ENCODE results near the gene INSYN1. TPM values are rescaled to one million over a fixed set of nuclear protein-coding genes. Genes with fewer than 3 reads are reported as not detected.

INSYN1 gene
- total and polyA plus RNA-seq, 2 experiments from 2014 or later, result 0.18 to 14.2 TPM

DNA sequence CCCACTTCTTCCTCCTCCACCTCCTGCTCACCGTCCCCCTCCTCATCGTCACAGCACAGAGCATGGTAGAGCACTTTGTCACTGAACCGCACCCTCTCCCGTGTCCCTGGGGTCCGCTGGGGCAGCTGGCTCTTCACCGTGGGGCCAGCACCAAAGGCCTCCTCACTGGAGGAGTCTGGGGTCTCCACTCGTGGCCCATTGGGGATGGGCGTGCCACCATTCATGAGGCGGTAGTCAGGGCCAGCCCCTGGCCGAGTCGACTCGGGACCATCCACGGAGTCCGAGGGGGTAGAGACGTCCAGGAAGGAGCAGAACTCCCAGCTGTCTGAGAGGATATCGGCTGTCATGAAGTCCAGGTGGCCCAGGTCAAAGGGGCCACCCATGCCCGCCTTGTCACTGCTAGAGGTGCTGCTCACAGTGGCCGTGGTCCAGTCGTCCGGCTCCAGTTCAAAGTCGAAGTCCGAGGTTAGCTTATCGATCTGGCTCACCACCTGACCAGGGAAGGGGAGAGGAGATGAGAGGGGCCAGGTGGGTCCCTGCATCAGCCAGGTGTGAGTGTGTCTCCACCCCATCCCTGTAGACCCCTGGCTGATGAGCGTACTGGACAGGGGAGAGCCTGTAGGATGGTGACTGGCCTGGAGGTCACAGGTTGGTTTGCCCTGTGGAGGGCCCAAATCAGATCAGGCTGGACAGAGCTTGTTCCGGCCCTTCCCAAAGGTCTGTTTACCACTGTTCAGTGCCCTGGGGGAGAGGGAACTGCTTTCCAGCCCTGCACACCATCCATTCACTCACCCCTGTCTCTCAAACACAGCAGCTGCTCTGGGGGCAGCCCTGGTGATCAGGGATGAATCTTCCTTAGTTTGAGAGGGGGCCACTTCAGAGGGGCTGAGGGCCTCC is 12.8 kb downstream of the INSYN1 start:
- Histone ChIP-seq H3K27me3 (ENCODE audit: insufficient read depth) (no peaks in the 10 kb centered on the region), H4K20me1 (replicated peaks; ENCODE audit: insufficient read depth) (no peaks in the 10 kb centered on the region), H3K27ac (ENCODE audit: low read depth) (no peak overlapping the region), H3K36me3 (ENCODE audit: insufficient read depth) (no peaks in the 10 kb centered on the region), H3K9me2 (ENCODE audit: insufficient read depth) (no peaks in the 10 kb centered on the region), H3K4me3 (no peak overlapping the region), H3F3A (replicated peaks; ENCODE audit: low read depth) (no peaks in the 10 kb centered on the region), H3K79me2 (replicated peaks; ENCODE audit: insufficient read depth) (no peaks in the 10 kb centered on the region), H3K4me2 (no peak overlapping the region), H3K4me1 (ENCODE audit: insufficient read depth) (peaks cover 10% of the 10 kb centered on the region), H2AFZ (no peak overlapping the region)
- Mint-ChIP-seq H3K4me3 (no peak overlapping the region), H3K9me3 (no peaks in the 10 kb centered on the region), H3K4me1 (peaks cover 15% of the 10 kb centered on the region), H3K36me3 (ENCODE audit: low read depth) (no peaks in the 10 kb centered on the region), H3K27ac (no peak overlapping the region), H3K27me3 (ENCODE audit: insufficient read depth, low read depth, poor library complexity) (peaks cover 18% of the 10 kb centered on the region)
- ATAC-seq (no peak), DNase-seq (ENCODE audit: low spot score) (no peak)
- no peak for TF ChIP-seq JUNB (IDR thresholded peaks at IDR 0.05; ENCODE audit: unreplicated experiment)
- TF ChIP-seq EZH2 (IDR thresholded peaks at IDR 0.05; ENCODE audit: low read depth, unreplicated experiment), result no peak
- no peak for TF ChIP-seq CREB1 (CRISPR knock-in tag; IDR thresholded peaks at IDR 0.05; ENCODE audit: low read depth)
- no peak for TF ChIP-seq NANOG (IDR thresholded peaks at IDR 0.05; ENCODE audit: borderline replicate concordance)
- TF ChIP-seq, protein P1, sequence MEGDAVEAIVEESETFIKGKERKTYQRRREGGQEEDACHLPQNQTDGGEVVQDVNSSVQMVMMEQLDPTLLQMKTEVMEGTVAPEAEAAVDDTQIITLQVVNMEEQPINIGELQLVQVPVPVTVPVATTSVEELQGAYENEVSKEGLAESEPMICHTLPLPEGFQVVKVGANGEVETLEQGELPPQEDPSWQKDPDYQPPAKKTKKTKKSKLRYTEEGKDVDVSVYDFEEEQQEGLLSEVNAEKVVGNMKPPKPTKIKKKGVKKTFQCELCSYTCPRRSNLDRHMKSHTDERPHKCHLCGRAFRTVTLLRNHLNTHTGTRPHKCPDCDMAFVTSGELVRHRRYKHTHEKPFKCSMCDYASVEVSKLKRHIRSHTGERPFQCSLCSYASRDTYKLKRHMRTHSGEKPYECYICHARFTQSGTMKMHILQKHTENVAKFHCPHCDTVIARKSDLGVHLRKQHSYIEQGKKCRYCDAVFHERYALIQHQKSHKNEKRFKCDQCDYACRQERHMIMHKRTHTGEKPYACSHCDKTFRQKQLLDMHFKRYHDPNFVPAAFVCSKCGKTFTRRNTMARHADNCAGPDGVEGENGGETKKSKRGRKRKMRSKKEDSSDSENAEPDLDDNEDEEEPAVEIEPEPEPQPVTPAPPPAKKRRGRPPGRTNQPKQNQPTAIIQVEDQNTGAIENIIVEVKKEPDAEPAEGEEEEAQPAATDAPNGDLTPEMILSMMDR (conservative IDR thresholded peaks at IDR 0.05; ENCODE audit: low read depth in 2 of 2), result no peak
- TF ChIP-seq STAT1 (IDR thresholded peaks at IDR 0.05; ENCODE audit: unreplicated experiment), result no peak

DNA sequence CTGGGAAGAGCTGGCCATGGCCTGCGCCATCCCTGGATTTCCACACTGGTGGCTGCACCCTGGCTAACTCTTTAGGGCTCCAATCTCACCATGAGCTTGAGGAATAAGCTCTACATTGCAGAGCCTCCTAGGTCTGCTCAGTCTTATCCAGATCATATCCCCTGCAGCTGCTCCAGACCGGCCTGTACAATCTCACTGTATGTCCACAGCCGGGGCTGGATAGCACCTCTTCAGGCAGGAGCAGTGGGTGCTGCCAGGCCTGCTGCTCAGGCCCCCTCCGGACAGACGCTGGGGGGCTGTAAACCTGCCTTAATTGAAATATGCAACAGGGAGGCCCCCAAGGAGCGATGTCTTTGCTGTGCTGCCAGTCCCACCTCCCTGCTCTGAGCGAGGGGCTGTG is 15.6 kb downstream of the INSYN1 start:
- H3K4me3 Mint-ChIP-seq, result no peak overlapping the region
- no peak for ATAC-seq
- no peaks in the 10 kb centered on the region for H3K4me1 ChIP-seq (ENCODE audit: insufficient read depth)
- TF ChIP-seq NANOG (IDR thresholded peaks at IDR 0.05; ENCODE audit: borderline replicate concordance) (no peak), ZNF114 (CRISPR knock-in tag; IDR thresholded peaks at IDR 0.05) (no peak), POLR2AphosphoS5 (IDR thresholded peaks at IDR 0.05; ENCODE audit: low read depth) (no peak), CREB1 (CRISPR knock-in tag; IDR thresholded peaks at IDR 0.05; ENCODE audit: low read depth) (no peak), EZH2phosphoT487 (IDR thresholded peaks at IDR 0.05; ENCODE audit: unreplicated experiment) (no peak)
- TF ChIP-seq, protein P2, sequence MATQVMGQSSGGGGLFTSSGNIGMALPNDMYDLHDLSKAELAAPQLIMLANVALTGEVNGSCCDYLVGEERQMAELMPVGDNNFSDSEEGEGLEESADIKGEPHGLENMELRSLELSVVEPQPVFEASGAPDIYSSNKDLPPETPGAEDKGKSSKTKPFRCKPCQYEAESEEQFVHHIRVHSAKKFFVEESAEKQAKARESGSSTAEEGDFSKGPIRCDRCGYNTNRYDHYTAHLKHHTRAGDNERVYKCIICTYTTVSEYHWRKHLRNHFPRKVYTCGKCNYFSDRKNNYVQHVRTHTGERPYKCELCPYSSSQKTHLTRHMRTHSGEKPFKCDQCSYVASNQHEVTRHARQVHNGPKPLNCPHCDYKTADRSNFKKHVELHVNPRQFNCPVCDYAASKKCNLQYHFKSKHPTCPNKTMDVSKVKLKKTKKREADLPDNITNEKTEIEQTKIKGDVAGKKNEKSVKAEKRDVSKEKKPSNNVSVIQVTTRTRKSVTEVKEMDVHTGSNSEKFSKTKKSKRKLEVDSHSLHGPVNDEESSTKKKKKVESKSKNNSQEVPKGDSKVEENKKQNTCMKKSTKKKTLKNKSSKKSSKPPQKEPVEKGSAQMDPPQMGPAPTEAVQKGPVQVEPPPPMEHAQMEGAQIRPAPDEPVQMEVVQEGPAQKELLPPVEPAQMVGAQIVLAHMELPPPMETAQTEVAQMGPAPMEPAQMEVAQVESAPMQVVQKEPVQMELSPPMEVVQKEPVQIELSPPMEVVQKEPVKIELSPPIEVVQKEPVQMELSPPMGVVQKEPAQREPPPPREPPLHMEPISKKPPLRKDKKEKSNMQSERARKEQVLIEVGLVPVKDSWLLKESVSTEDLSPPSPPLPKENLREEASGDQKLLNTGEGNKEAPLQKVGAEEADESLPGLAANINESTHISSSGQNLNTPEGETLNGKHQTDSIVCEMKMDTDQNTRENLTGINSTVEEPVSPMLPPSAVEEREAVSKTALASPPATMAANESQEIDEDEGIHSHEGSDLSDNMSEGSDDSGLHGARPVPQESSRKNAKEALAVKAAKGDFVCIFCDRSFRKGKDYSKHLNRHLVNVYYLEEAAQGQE (IDR thresholded peaks at IDR 0.05; ENCODE audit: unreplicated experiment), result no peak
- TF ChIP-seq, protein P3, sequence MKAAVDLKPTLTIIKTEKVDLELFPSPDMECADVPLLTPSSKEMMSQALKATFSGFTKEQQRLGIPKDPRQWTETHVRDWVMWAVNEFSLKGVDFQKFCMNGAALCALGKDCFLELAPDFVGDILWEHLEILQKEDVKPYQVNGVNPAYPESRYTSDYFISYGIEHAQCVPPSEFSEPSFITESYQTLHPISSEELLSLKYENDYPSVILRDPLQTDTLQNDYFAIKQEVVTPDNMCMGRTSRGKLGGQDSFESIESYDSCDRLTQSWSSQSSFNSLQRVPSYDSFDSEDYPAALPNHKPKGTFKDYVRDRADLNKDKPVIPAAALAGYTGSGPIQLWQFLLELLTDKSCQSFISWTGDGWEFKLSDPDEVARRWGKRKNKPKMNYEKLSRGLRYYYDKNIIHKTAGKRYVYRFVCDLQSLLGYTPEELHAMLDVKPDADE (IDR thresholded peaks at IDR 0.05), result no peak

More for the DNA sequence above, 15.6 kb downstream of the INSYN1 start:
- H3K4me1 Mint-ChIP-seq, result no peaks in the 10 kb centered on the region; the same call in 2 of the 3 replicates
- Histone ChIP-seq H3K4me2 (no peak overlapping the region), H4K20me1 (replicated peaks; ENCODE audit: insufficient read depth) (no peaks in the 10 kb centered on the region), H3F3A (replicated peaks; ENCODE audit: low read depth) (no peaks in the 10 kb centered on the region), H3K36me3 (ENCODE audit: insufficient read depth) (no peaks in the 10 kb centered on the region), H3K27ac (ENCODE audit: low read depth) (no peak overlapping the region), H3K9me2 (ENCODE audit: insufficient read depth) (no peaks in the 10 kb centered on the region), H3K79me2 (replicated peaks; ENCODE audit: insufficient read depth) (no peaks in the 10 kb centered on the region), H3K4me3 (no peak overlapping the region), H3K27me3 (ENCODE audit: insufficient read depth) (no peaks in the 10 kb centered on the region), H2AFZ (no peak overlapping the region)
- no peaks in the 10 kb centered on the region for H3K9me3 Mint-ChIP-seq
- no peak for DNase-seq (ENCODE audit: low spot score)
- H3K36me3 Mint-ChIP-seq (ENCODE audit: low read depth), result no peaks in the 10 kb centered on the region
- peaks cover 9% of the 10 kb centered on the region for H3K27me3 Mint-ChIP-seq (ENCODE audit: insufficient read depth, low read depth, poor library complexity)
- H3K27ac Mint-ChIP-seq, result no peak overlapping the region
